ENCODE data around the gene VSTM2B. TPM values are rescaled to one million over a fixed set of nuclear protein-coding genes. Genes with fewer than 3 reads are reported as not detected.

Gene VSTM2B
- total RNA-seq, 1 donor from 2014 or later, result not detected

DNA sequence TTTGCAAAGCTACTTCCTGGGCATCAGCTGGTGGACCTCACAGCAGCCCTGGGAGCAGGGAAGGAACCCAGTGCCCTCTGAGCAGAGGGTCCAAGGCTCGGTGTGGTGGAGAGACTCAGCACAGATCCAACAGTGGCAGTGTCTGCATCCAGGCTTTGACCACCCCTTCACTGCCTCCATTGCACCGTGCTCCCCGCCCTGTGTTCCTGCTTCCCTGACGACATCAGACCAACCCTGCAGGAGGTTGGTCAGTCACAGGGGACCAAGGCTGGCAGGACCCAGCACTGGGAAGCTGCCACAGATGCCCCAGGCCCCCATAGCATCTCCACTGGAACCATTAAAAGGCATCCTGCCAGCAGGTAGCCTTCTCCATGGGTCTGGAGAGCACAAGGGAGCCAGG lies 7.8 kb upstream of the VSTM2B start:
- no peak overlapping the region for H3K4me3 ChIP-seq (ENCODE audit: low read depth, low read length)
- DNase-seq (ENCODE audit: low read depth), result no peak
- TF ChIP-seq CTCF (conservative IDR thresholded peaks at IDR 0.05; ENCODE audit: low read depth, low read length), result no peak

DNA sequence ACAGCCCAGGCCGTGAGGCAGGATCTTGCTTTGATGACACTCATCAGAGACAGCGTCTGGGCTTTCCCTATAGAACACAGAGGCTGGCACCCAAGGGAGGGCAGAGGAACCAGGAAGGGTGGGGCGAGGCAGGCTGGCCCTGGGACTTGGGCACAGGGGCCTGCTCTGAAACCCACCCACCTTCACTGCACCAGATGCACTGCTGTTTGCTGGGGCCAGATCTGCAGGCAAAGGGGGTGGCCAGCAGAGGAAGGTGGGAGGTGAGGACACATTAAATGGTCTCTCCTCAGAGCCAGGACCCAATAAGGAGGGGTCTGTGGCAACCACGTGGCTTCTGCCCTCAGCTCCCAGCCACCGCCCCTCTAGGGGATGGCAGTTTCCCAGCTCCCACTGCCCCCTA lies 6.6 kb upstream of the VSTM2B start:
- no peak for DNase-seq (ENCODE audit: low read depth)
- no peak for TF ChIP-seq CTCF (conservative IDR thresholded peaks at IDR 0.05; ENCODE audit: low read depth, low read length)

DNA sequence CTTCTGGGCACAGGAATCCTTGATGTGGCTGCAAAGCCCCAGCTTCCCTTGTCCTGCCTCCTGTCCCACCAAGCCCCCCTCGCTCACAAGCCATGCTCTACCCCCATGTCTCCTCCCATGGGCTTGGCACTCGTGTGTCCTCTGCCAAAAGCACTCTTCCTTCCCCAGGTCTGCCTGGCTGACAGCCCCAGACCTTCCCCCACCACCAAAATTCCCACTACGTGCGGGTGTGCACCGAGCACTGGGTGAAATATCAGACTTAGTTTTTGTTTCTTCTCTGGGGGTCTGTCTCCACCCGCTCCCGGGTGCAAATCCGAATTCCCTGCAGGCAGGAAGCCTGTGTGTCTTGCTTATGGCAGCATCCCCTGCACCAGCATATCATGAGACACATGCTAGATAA lies 5.9 kb upstream of the VSTM2B start:
- TF ChIP-seq CTCF (conservative IDR thresholded peaks at IDR 0.05; ENCODE audit: low read depth, low read length), result no peak
- H3K4me3 ChIP-seq (ENCODE audit: low read depth, low read length), result no peak overlapping the region
- no peak for DNase-seq (ENCODE audit: low read depth)

More for the DNA sequence above, 6.6 kb upstream of the VSTM2B start:
- no peak overlapping the region for H3K4me3 ChIP-seq (ENCODE audit: low read depth, low read length)

- H3K4me3 ChIP-seq (ENCODE audit: low read depth, low read length), result no peak overlapping the region
- TF ChIP-seq CTCF (conservative IDR thresholded peaks at IDR 0.05; ENCODE audit: low read depth, low read length), result no peak
- no peak for DNase-seq (ENCODE audit: low read depth)
These were observed 5.4 kb upstream of the VSTM2B start for GRCh38 chr19:29520390-29520789.

DNA sequence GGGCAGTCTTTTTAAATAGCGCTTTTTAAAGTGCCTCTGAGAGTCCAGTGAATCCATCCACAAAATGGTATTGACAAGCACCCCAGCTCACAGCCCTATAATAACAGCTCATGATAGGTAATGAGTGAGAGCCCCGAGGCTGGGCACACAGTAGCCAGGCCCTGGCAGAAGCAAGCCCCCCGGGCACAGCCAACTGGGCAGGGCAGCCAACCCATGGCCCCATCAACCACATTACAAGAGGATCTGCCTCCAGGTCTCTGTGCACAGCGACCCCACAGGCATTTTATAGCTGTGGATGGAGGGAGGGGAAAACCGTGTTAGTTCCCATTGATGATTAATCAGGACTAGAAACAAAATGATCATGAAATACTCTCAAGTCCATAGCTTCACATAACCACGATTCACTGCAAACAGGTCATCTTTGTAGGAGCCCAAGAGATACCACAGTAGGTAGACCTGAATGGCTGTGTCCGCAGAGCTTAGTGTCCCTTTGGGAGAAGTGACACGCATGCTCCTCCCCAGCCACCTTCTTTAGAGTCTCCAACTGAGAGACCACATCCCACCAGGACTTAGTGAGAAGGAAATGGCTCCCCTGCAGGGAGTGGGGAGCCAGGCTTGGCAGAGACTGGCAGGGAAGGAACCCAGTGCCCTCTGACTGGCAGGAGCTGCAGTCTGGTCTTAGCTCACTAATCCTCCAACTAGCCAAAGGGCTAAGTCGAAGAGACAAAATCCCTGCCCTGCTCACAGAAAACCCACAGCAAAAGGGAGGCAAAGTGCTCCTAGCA lies 4.3 kb upstream of the VSTM2B start:
- no peak for TF ChIP-seq CTCF (conservative IDR thresholded peaks at IDR 0.05; ENCODE audit: low read depth, low read length)
- no peak for DNase-seq (ENCODE audit: low read depth)
- no peak overlapping the region for H3K4me3 ChIP-seq (ENCODE audit: low read depth, low read length)

GRCh38 chr19:29523568-29523967 lies 2.2 kb upstream of the VSTM2B start:
- TF ChIP-seq CTCF (conservative IDR thresholded peaks at IDR 0.05; ENCODE audit: low read depth, low read length), result no peak
- H3K4me3 ChIP-seq (ENCODE audit: low read depth, low read length), result no peak overlapping the region
- DNase-seq (ENCODE audit: low read depth), result no peak
